AG04449 (cell line): ENCODE measurements around the gene CMYA5.

Experiments used
- CTCF ChIA-PET: fragments of 350-600 bp; formaldehyde crosslinking; extraction: SDS; loops from one replicate; lab custom pipeline; 2021; ENCODE audit warnings: antibody characterized with exemption; lab: Yijun Ruan, JAX
- POLR2A ChIA-PET: fragments of 400-600, 350-600 bp; formaldehyde crosslinking; extraction: SDS; loops from one replicate; lab custom pipeline; 2020; ENCODE audit warnings: antibody characterized with exemption, inconsistent platforms; lab: Yijun Ruan, JAX
- DNase-seq: peaks from one replicate; pipeline ENCODE4 v3.0.0-alpha.2; 2010; ENCODE audit warnings: low read depth, low spot score
- H3K4me3 ChIP-seq: 2 replicates; pipeline ENCODE4 v1.5.1; 2011; ENCODE audit warnings: low read depth, mild to moderate bottlenecking, control low read depth, low read length
- CTCF ChIP-seq: IDR thresholded peaks from one replicate; pipeline ENCODE4 v1.5.1; 2011; ENCODE audit warnings: mild to moderate bottlenecking, moderate library complexity, low read length, control low read depth, inconsistent platforms; ENCODE audit not compliant: insufficient read depth; ENCODE audit errors: missing control alignments

CMYA5 gene

GRCh38 chr5:79827159-79827629 is 137.6 kb downstream of the CMYA5 start:
- DNase-seq = no peak
- POLR2A ChIA-PET = no interaction called here
- CTCF ChIA-PET = interaction anchor here (1.6 to 2.1 kb wide), 2 partner anchors 28 to 31 kb away, joined by 3 to 4 read pairs; no protein-coding TSS in a partner anchor
- H3K4me3 ChIP-seq = no peak overlapping the region
- no peak for TF ChIP-seq CTCF

DNA sequence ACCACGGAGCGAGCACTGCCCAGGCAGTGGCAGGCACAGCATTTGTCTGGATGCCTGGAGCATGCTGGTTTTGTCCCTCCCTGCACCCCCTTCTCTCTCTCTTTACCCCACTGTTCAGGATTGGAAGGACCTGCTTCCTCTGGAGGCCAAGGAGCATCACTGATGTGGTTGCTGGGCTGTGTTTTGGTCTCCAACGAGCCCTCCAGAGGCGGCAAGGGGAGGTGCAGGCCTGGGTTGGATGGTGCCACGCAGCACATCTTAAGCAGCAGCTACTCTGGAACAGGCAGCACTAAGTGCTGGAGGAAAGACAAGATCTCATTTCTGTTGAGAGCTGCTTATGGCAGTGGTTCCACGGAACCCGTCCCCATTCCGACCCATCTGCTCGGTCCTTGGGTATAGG is 139.6 kb downstream of the CMYA5 start:
- TF ChIP-seq CTCF = peak; percentile 49
- H3K4me3 ChIP-seq = no peak overlapping the region
- no peak for DNase-seq
- ChIA-PET CTCF (interaction anchor here (0.6 to 1.4 kb wide), 3 partner anchors 12 to 125 kb away, joined by 3 read pairs; no protein-coding TSS in a partner anchor), POLR2A (no interaction called here)

GRCh38 chr5:79831381-79832309 is 142.0 kb downstream of the CMYA5 start:
- H3K4me3 ChIP-seq = no peak overlapping the region
- ChIA-PET CTCF (interaction anchor here (0.8 to 1.9 kb wide), 6 partner anchors 9 to 807 kb away, joined by 3 to 6 read pairs (median 3); no protein-coding TSS in a partner anchor), POLR2A (no interaction called here)

GRCh38 chr5:79832911-79833310 is 143.3 kb downstream of the CMYA5 start:
- no peak for DNase-seq
- ChIA-PET CTCF (no interaction called here), POLR2A (no interaction called here)
- no peak overlapping the region for H3K4me3 ChIP-seq
- TF ChIP-seq CTCF = no peak

More at GRCh38 chr5:79831381-79832309, 142.0 kb downstream of the CMYA5 start:
- no peak for TF ChIP-seq CTCF
- DNase-seq = no peak

DNA sequence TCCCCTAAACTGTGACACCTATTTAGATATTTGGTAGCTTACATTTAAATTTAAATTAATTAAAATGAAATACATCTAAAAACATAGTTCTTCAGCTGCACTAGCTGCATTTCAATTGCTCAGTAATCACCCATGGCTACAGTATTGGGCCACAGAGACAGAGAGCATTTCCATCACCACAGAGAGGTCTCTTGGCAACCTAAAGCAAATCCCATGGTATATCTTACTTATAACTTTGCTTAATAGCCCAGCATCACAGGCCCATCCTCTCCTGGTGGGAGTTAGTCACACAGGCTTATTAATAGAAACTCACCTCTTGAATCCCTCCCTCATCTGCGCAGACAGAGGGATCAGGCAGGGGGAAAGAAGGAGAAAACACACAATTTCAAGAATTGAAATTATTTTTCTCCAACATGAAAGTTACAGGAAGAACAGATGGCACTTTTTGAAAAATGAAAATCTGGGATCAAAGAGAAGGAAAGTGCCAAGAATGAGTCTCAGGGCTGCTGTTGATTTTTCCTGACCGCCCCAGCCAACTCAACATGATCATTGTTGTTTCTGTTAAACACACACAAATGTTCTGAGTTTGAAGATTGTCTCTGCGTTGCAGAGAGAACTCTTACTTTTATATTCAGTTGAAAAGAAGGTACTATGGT is 144.6 kb downstream of the CMYA5 start:
- H3K4me3 ChIP-seq = no peak overlapping the region
- POLR2A ChIA-PET = no interaction called here
- CTCF ChIA-PET = no interaction called here
- no peak for TF ChIP-seq CTCF
- no peak for DNase-seq
